Right atrium auricular region (tissue), 2 donors: ENCODE measurements around the gene CAPN15. TPM values are rescaled to one million over a fixed set of nuclear protein-coding genes. Genes with fewer than 3 reads are reported as not detected.

ENCODE experiments used
- DNase-seq: peaks from one replicate; pipeline ENCODE4 v3.0.0-alpha.2; 2019; ENCODE audit warnings: low spot score
- H3K27ac ChIP-seq, 2 donors: fragments of 200-600 bp; sonication (generic); 1 replicate in 1 of 2; 2 replicates in 1 of 2; pipeline ENCODE4 v1.5.1; 2016 to 2019
- H3K27me3 ChIP-seq, 2 donors: fragments of 200-600 bp; sonication (generic); one replicate each; pipeline versions ENCODE4 v1.5.1 to v1.6.0; 2017 to 2019
- H3K36me3 ChIP-seq: fragments of 200-600 bp; sonication (generic); one replicate; pipeline ENCODE4 v1.5.1; 2016
- H3K4me1 ChIP-seq, 2 donors: fragments of 200-600 bp; sonication (generic); one replicate each; pipeline versions ENCODE4 v1.5.1 to v1.6.0; 2017 to 2019
- H3K4me3 ChIP-seq, 2 donors: fragments of 200-600 bp; sonication (generic); 1 replicate in 1 of 2; 2 replicates in 1 of 2; pipeline ENCODE4 v1.5.1; 2017 to 2019; ENCODE audit warnings: mild to moderate bottlenecking in 1 of 2, moderate library complexity in 1 of 2
- H3K9me3 ChIP-seq, 2 donors: fragments of 200-600 bp; sonication (generic); one replicate each; pipeline ENCODE4 v1.5.1; 2019
- total RNA-seq, 2 donors: library from RNA; depleted of rRNA; stranded (reverse); fragments of >200 nt; gene quantifications; one replicate each; pipeline ENCODE4 v1.1.0, GENCODE V29; 2016
- TF ChIP-seq, protein P1 (sequence below), 2 donors: fragments of 200-600 bp; sonication (generic); IDR thresholded peaks; one replicate each; pipeline ENCODE4 v1.5.1; 2019; ENCODE audit warnings: antibody characterized with exemption in 2 of 2

Gene CAPN15
- total RNA-seq, 2 donors from 2014 or later: 18.5 to 28.1 TPM

GRCh38 chr16:578232-578869 is 50.8 kb downstream of the CAPN15 start:
- TF ChIP-seq, protein P1, sequence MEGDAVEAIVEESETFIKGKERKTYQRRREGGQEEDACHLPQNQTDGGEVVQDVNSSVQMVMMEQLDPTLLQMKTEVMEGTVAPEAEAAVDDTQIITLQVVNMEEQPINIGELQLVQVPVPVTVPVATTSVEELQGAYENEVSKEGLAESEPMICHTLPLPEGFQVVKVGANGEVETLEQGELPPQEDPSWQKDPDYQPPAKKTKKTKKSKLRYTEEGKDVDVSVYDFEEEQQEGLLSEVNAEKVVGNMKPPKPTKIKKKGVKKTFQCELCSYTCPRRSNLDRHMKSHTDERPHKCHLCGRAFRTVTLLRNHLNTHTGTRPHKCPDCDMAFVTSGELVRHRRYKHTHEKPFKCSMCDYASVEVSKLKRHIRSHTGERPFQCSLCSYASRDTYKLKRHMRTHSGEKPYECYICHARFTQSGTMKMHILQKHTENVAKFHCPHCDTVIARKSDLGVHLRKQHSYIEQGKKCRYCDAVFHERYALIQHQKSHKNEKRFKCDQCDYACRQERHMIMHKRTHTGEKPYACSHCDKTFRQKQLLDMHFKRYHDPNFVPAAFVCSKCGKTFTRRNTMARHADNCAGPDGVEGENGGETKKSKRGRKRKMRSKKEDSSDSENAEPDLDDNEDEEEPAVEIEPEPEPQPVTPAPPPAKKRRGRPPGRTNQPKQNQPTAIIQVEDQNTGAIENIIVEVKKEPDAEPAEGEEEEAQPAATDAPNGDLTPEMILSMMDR (IDR thresholded peaks at IDR 0.05): no peak
- H3K4me3 ChIP-seq: no peak overlapping the region
- no peak overlapping the region for H3K27ac ChIP-seq
- H3K27me3 ChIP-seq: no peaks in the 10 kb centered on the region
- H3K9me3 ChIP-seq: no peaks in the 10 kb centered on the region
- peaks cover 0 to 4% of the 10 kb centered on the region in 2 donors for H3K4me1 ChIP-seq
- no peak for DNase-seq
- no peaks in the 10 kb centered on the region for H3K36me3 ChIP-seq

- no peak overlapping the region for H3K4me3 ChIP-seq
- DNase-seq: no peak
- H3K27me3 ChIP-seq: no peaks in the 10 kb centered on the region
- no peak overlapping the region for H3K27ac ChIP-seq
- no peaks in the 10 kb centered on the region for H3K36me3 ChIP-seq
- no peaks in the 10 kb centered on the region for H3K9me3 ChIP-seq
- peaks cover 0 to 10% of the 10 kb centered on the region in 2 donors for H3K4me1 ChIP-seq
- TF ChIP-seq, protein P1 (IDR thresholded peaks at IDR 0.05): peak; percentile 59 to 78
Measured at GRCh38 chr16:578870-579405, 51.4 kb downstream of the CAPN15 start.

DNA sequence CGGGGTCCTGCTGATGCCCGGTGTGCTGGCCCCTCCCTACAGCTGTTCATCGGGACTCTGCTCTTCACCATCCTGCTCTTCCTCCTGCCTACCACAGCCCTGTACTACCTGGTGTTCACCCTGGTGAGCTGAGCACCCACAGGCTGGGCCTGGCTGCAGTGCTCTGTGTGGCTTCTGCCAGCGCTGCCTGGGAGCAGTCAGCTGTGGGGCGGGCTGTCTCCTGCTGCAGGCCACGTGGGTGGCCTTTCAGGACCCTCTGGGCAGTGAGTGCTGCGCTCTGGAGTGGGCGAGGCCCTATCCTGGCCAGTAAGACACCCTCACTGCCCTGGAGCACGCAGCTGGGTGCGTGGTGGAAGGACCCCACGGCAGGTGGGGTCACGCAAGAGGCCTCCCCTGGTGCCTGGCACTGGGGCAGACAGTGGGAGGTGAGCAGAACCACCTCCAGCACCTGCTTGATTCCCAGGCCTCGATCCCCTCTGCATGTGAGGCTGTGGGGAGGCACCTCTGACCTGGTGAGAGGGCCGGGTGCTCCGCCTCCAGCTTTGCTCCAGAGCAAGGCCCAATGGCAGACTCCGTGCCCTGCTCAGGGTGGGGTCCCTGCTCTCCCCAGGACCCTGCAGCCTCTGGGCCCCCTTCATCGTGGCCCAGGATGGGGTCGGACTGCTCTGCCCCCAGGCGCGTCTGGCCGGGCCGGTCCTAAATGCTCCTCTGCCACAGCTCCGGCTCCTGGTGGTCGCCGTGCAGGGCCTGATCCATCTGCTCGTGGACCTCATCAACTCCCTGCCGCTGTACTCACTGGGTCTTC is 52.8 kb downstream of the CAPN15 start:
- TF ChIP-seq, protein P1 (IDR thresholded peaks at IDR 0.05): no peak
- H3K9me3 ChIP-seq: no peaks in the 10 kb centered on the region
- H3K4me3 ChIP-seq: no peak overlapping the region
- no peak overlapping the region for H3K27ac ChIP-seq
- H3K4me1 ChIP-seq: peaks cover 0 to 16% of the 10 kb centered on the region in 2 donors
- DNase-seq: no peak
- no peaks in the 10 kb centered on the region for H3K36me3 ChIP-seq
- no peaks in the 10 kb centered on the region for H3K27me3 ChIP-seq

GRCh38 chr16:580946-581498 is 53.5 kb downstream of the CAPN15 start:
- Histone ChIP-seq H3K36me3 (no peaks in the 10 kb centered on the region), H3K27ac (no peak overlapping the region), H3K4me3 (no peak overlapping the region), H3K27me3 (no peaks in the 10 kb centered on the region), H3K4me1 (peaks cover 0 to 16% of the 10 kb centered on the region in 2 donors), H3K9me3 (no peaks in the 10 kb centered on the region)
- DNase-seq: no peak
- TF ChIP-seq, protein P1 (IDR thresholded peaks at IDR 0.05): no peak

GRCh38 chr16:582218-582613 is 54.7 kb downstream of the CAPN15 start:
- H3K36me3 ChIP-seq: no peaks in the 10 kb centered on the region
- H3K4me3 ChIP-seq: no peak overlapping the region
- TF ChIP-seq, protein P1 (IDR thresholded peaks at IDR 0.05): no peak
- peaks cover 0 to 28% of the 10 kb centered on the region in 2 donors for H3K4me1 ChIP-seq
- no peak for DNase-seq
- H3K9me3 ChIP-seq: no peaks in the 10 kb centered on the region
- H3K27ac ChIP-seq: no peak overlapping the region
- H3K27me3 ChIP-seq: no peaks in the 10 kb centered on the region
